Transverse colon (tissue), 4 donors: ENCODE measurements around the gene DAZAP1. TPM values are rescaled to one million over a fixed set of nuclear protein-coding genes. Genes with fewer than 3 reads are reported as not detected.
"Not testable (repeated sequence)": the region's sequence is repeated elsewhere in the genome, so short reads cannot be mapped to it uniquely, and the experiment has no call there.

Experiments used
- DNase-seq: peaks from one replicate; pipeline ENCODE4 v3.0.0-alpha.2; 2019
- H3K27ac ChIP-seq, 4 donors: fragments of 200-600 bp; sonication (generic); 2 replicates each; pipeline ENCODE4 v1.5.1; 2016 to 2018; ENCODE audit warnings: inconsistent platforms in 4 of 4
- H3K27me3 ChIP-seq: fragments of 200-600 bp; sonication (generic); 2 replicates; pipeline ENCODE4 v1.5.1; 2017; ENCODE audit warnings: inconsistent platforms
- H3K36me3 ChIP-seq, 4 donors: fragments of 200-600 bp; sonication (generic); 2 replicates each; pipeline ENCODE4 v1.5.1; 2017 to 2019; ENCODE audit warnings: inconsistent platforms in 4 of 4
- H3K4me1 ChIP-seq, 4 donors: fragments of 200-600 bp; sonication (generic); 2 replicates each; pipeline ENCODE4 v1.5.1; 2017 to 2020; ENCODE audit warnings: inconsistent platforms in 4 of 4
- H3K4me3 ChIP-seq, 4 donors: fragments of 200-600 bp; sonication (generic); 1 replicate in 1 of 4; 2 replicates in 3 of 4; pipeline versions ENCODE4 v1.5.1 to v1.6.1; 2017 to 2019; ENCODE audit warnings: inconsistent platforms in 4 of 4
- H3K9me3 ChIP-seq, 2 donors: fragments of 200-600 bp; sonication (generic); 2 replicates each; pipeline ENCODE4 v1.5.1; 2017 to 2019; ENCODE audit warnings: inconsistent platforms in 2 of 2
- EP300 ChIP-seq: sonication (generic); formaldehyde crosslinking; IDR thresholded peaks from one replicate; pipeline ENCODE4 v1.6.1; 2017; ENCODE audit warnings: antibody characterized with exemption, low read depth
- POLR2A ChIP-seq: fragments of 450-650 bp; IDR thresholded peaks from one replicate; pipeline ENCODE4 v1.6.1; 2016; ENCODE audit warnings: antibody characterized with exemption, mild to moderate bottlenecking, moderate library complexity
- POLR2AphosphoS5 ChIP-seq, 3 donors: sonication (generic); formaldehyde crosslinking; IDR thresholded peaks; one replicate each; pipeline ENCODE4 v1.6.1; 2016; ENCODE audit warnings: antibody characterized with exemption in 3 of 3
- WGBS, 2 donors: methylation state at CpG; one replicate each; pipeline ENCODE4 v1.1.5; 2018; ENCODE audit warnings: low coverage in 1 of 2; 5-methylcytosine and 5-hydroxymethylcytosine counted together
- in situ Hi-C, 4 donors: fragments of 200-750 bp; cut with MboI; loops; one replicate each; pipeline versions ENCODE4 v1.15.0 to v1.15.1; 2017; ENCODE audit warnings: low sequenced_read_pairs in 3 of 4, low pct_ligation_motif_present in 1 of 4, low pct_unique_long_range_greater_than_20kb in 1 of 4
- intact Hi-C: fragments of 100-400 bp; cut with DNase I; formaldehyde crosslinking; loops from one replicate; pipeline ENCODE4 v1.15.1; 2023; ENCODE audit warnings: low total_unique reads
- total RNA-seq, 4 donors: library from RNA; depleted of rRNA; stranded (reverse); fragments of >200 nt; gene quantifications; one replicate each; pipeline ENCODE4 v1.1.0, GENCODE V29; 2016
- TF ChIP-seq, protein P1 (sequence below), 5 experiments: fragments of 200-600 bp in 3 of 5; fragments of 450-650 bp in 2 of 5; sonication (generic) in 3 of 5; IDR thresholded peaks; 1 replicate in 2 of 5; 2 replicates in 3 of 5; pipeline ENCODE4 v1.5.1; 2016 to 2017; ENCODE audit warnings: antibody characterized with exemption in 5 of 5, inconsistent platforms in 3 of 5, mild to moderate bottlenecking in 2 of 5, moderate library complexity in 1 of 5

DAZAP1 gene
- total RNA-seq, 4 donors from 2014 or later = 36.3 to 77.2 (median 41.6) TPM

DNA sequence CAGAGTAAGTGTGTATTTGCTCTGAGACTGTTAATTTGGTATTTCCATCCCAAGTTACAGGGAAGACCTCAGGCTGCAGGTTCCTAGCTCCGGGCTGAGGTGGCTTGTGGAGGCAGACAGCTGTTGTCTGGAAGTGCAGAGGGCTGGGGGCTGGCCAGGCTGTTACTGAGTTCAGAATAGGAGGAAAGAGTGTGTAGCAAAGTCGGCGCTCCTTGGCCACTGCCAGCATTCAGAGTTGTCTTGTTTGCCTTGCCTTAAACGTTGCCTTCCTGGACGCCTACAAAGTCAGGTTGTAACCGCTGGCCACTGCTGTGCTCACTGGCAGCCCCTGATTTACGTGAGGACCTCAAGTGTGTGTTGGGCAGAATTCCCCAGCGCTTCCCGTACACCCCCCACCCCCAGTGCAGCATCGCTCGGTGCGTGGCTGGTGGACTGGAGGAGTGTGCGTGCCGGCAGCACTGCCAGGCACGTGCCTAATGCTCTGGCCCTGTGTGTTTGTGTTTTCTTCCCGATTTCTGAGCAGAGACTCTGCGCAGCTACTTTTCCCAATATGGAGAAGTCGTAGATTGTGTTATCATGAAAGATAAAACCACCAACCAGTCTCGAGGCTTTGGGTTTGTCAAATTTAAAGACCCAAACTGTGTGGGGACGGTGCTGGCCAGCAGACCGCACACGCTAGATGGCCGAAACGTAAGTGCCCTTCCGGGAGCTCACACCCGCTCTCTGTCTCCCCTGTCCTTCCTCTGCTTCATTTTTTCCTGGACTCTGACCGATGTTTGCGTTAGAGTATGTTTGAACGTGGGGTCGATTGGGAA, 10.5 kb downstream of the DAZAP1 start:
- intact Hi-C loops = no loop called here
- DNase-seq = no peak
- WGBS, 2 donors = 85 to 86% methylated on average over 14 to 30 of the region's 30 CpGs
- Histone ChIP-seq H3K9me3 (no peaks in the 10 kb centered on the region), H3K36me3 (peaks cover 0 to 22% (median 9%) of the 10 kb centered on the region in 4 donors), H3K27me3 (no peaks in the 10 kb centered on the region), H3K4me1 (peaks cover 23 to 37% (median 31%) of the 10 kb centered on the region in 4 donors), H3K4me3 (no peak overlapping the region), H3K27ac (peak overlapping the region in 2 of 4 donors; percentile 28 to 77)
- TF ChIP-seq, protein P1, sequence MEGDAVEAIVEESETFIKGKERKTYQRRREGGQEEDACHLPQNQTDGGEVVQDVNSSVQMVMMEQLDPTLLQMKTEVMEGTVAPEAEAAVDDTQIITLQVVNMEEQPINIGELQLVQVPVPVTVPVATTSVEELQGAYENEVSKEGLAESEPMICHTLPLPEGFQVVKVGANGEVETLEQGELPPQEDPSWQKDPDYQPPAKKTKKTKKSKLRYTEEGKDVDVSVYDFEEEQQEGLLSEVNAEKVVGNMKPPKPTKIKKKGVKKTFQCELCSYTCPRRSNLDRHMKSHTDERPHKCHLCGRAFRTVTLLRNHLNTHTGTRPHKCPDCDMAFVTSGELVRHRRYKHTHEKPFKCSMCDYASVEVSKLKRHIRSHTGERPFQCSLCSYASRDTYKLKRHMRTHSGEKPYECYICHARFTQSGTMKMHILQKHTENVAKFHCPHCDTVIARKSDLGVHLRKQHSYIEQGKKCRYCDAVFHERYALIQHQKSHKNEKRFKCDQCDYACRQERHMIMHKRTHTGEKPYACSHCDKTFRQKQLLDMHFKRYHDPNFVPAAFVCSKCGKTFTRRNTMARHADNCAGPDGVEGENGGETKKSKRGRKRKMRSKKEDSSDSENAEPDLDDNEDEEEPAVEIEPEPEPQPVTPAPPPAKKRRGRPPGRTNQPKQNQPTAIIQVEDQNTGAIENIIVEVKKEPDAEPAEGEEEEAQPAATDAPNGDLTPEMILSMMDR (IDR thresholded peaks at IDR 0.05) = no peak
- TF ChIP-seq EP300 = no peak
- TF ChIP-seq POLR2AphosphoS5 (IDR thresholded peaks at IDR 0.05) = no peak
- no peak for TF ChIP-seq POLR2A
- in situ Hi-C loops = no loop called here

DNA sequence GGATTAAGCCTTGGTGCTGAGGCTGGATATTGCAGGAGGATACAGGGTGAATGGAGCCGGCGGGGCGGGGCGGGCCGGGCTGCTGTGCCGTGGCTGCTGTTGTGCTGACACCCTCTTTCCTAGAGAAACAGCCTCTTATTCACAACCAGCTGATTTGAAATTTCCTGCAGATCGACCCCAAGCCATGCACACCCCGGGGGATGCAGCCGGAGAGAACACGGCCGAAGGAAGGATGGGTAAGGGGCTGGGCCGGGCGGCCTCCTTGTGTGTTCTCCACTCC, 11.1 kb downstream of the DAZAP1 start:
- WGBS, 2 donors = 92% methylated on average over 13 of the region's 13 CpGs; no CpG with 5 or more reads in 1 of the 2 donors
- TF ChIP-seq, protein P1 (IDR thresholded peaks at IDR 0.05) = no peak
- no peak for TF ChIP-seq POLR2A
- no peak for TF ChIP-seq EP300
- TF ChIP-seq POLR2AphosphoS5 (IDR thresholded peaks at IDR 0.05) = no peak

DNA sequence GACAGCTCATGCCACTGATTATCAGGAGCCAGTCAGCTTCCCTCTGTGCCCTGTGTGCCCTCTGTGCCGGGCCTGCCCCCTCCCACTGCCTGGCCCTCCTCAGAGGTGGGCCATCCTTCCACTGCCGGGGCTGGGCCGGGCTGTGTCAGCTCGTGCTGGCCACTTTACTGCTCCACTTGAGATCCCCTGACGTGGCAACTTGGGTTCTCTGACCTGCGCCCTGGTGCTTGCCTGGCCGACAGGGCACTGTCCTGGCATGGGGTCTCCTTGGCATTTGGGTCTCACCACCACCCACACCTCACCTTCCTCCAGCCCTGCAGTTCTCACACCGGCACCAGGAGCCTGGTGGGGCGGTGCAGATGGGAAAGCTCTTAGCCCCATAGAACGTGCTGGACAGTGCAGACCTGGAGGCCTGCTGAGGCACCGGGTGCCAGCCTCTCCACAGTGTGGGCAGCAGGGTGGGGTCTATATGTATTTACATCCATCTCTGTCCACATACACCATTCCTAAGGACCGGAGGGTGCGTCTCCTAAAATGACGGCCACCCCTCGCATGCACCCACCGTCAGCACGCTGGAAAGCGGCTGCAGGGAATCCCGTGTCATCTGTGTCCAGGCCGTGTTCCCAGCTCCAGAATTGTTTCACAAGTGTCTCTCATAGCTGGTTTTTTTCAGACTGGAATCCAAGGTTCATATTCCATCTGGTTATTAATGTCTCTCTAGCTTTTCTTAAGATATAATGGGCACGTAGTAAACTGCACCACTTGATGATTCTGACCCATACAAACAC, 11.8 kb downstream of the DAZAP1 start:
- TF ChIP-seq, protein P1 (IDR thresholded peaks at IDR 0.05) = no peak
- TF ChIP-seq EP300 (no peak), POLR2AphosphoS5 (IDR thresholded peaks at IDR 0.05) (no peak), POLR2A (no peak)
- H3K4me3 ChIP-seq = no peak overlapping the region
- WGBS, 2 donors = 87 to 88% methylated on average over 3 to 21 of the region's 21 CpGs
- intact Hi-C loops (no loop called here), in situ Hi-C loops (no loop called here)
- H3K9me3 ChIP-seq = no peaks in the 10 kb centered on the region
- peaks cover 23 to 41% (median 33%) of the 10 kb centered on the region in 4 donors for H3K4me1 ChIP-seq
- peak overlapping the region in 1 of 4 donors; percentile 28 for H3K27ac ChIP-seq
- peaks cover 0 to 33% (median 14%) of the 10 kb centered on the region in 4 donors for H3K36me3 ChIP-seq
- DNase-seq = no peak
- H3K27me3 ChIP-seq = no peaks in the 10 kb centered on the region

More for the DNA sequence above, 11.1 kb downstream of the DAZAP1 start:
- H3K4me3 ChIP-seq = no peak overlapping the region
- H3K4me1 ChIP-seq = peaks cover 23 to 37% (median 31%) of the 10 kb centered on the region in 4 donors
- peak overlapping the region in 1 of 4 donors; percentile 28 for H3K27ac ChIP-seq
- in situ Hi-C loops (no loop called here), intact Hi-C loops (no loop called here)
- no peaks in the 10 kb centered on the region for H3K9me3 ChIP-seq
- no peaks in the 10 kb centered on the region for H3K27me3 ChIP-seq
- no peak for DNase-seq
- peaks cover 0 to 27% (median 11%) of the 10 kb centered on the region in 4 donors for H3K36me3 ChIP-seq

DNA sequence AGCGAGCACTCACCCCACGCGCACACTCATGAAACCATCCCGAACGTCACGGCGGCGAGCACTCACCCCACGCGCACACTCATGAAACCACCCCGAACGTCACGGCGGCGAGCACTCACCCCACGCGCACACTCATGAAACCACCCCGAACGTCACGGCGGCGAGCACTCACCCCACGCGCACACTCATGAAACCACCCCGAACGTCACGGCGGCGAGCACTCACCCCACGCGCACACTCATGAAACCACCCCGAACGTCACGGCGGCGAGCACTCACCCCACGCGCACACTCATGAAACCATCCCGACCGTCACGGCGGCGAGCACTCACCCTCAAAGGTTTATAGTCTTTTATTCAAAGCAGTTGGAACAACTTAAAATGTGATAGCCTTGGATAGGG, 12.7 kb downstream of the DAZAP1 start:
- peaks cover 0 to 38% (median 14%) of the 10 kb centered on the region in 4 donors for H3K36me3 ChIP-seq
- H3K4me3 ChIP-seq, DNase-seq, intact Hi-C loops, H3K27ac ChIP-seq, H3K9me3 ChIP-seq, in situ Hi-C loops, H3K27me3 ChIP-seq: not testable (repeated sequence)
- H3K4me1 ChIP-seq = peaks cover 18 to 35% (median 27%) of the 10 kb centered on the region in 4 donors
- 93% methylated on average over 28 of the region's 43 CpGs; no CpG with 5 or more reads in 1 of the 2 donors for WGBS, 2 donors
